Stimulated activated CD4-positive, alpha-beta T cell treated with anti-CD3 and anti-CD28 coated beads, Interleukin-12 subunit alpha, Interleukin-12 subunit beta, amount 100 ng/mL, for 4 hours (primary cell): ENCODE data around the gene MAN2B2.
A peak's percentile ranks its signal among the peaks of the same experiment; 100 is the strongest.
"Not testable (repeated sequence)": the region's sequence is repeated elsewhere in the genome, so short reads cannot be mapped to it uniquely, and the experiment has no call there.

ENCODE experiments used
- DNase-seq: peaks from one replicate; pipeline ENCODE4 v3.0.0-alpha.2; 2020

The MAN2B2 gene

GRCh38 chr4:6647582-6648230 lies 72.7 kb downstream of the MAN2B2 start:
- DNase-seq, result no peak

- DNase-seq, result no peak
These were observed 74.2 kb downstream of the MAN2B2 start for GRCh38 chr4:6649216-6649615.

DNA sequence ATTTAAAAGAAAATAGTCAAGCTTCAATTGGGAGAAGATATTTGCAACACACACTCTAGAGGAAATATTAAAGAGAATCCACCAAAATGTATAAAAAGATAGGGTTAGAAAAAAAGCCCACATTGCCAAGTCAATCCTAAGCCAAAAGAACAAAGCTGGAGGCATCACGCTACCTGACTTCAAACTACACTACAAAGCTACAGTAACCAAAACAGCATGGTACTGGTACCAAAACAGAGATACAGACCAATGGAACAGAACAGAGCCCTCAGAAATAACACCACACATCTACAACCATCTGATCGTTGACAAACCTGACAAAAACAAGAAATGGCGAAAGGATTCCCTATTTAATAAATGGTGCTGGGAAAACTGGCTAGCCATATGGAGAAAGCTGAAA lies 79.2 kb downstream of the MAN2B2 start:
- DNase-seq, result not testable (repeated sequence)

- DNase-seq, result not testable (repeated sequence)
These were observed 80.3 kb downstream of the MAN2B2 start for GRCh38 chr4:6655291-6655690.

DNA sequence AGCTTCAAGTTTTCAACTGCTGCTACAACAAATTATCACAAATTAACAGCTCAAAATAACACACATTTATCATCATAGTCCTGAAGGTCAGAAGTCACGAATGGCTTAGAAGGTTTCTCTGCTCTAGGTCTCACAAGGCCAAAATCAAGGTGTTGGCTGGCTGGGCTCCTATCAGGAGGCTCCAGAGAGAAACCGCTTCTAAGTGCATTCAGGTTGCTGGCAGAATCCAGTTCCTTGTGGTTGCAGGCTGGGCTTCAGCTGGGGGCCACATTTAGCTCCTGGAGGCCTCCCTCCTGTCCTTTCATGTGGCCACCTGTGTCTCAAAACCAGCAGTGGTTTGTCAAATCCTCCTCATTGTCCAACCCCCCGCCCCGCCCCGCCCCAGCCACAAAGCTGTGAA lies 80.9 kb downstream of the MAN2B2 start:
- no peak for DNase-seq

DNA sequence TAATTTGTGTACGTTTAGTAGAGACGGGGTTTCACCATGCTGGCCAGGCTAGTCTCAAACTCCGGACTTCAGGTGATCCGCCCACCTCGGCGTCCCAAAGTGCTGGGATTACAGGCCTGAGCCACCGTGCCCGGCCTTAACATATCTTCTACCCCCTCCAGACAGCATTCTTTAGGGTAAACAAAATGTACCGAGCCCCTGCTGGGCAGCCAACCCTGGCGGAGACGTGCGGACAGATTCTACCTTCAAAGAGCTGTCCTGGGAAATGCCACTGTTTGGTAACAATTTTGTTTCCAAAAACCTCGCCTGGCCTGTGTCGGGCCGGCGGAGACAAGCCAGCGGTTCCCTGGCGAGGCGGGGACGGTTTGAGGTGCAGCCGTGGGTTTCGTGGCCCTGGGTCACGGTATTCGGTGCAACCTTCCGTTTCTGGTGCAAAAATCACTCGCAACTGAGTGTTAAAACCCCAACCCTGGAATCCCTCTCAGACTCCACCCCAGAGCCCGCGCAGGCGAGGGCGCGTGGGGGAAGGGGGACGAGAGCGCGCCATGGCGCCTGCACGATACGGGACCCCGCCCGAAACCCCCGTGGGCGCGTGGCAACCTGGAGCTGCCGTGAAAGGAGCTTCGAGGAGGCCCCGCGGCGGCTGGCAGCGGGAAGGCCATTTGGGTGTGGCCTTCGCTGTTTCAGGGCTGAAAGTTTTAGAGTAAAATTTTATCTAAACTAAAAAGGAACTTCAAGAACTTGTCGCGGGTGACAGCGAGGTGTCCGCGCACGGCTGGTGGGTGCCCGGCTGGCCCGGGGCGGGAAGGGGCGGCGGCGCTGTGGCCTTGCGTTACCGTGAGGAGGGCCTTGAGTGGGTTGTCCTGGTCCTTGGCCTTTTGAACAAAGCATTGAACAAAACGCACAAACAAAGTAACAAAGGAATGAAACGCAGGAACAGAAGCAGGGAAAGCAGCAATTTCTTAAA lies 82.5 kb downstream of the MAN2B2 start:
- no peak for DNase-seq

DNA sequence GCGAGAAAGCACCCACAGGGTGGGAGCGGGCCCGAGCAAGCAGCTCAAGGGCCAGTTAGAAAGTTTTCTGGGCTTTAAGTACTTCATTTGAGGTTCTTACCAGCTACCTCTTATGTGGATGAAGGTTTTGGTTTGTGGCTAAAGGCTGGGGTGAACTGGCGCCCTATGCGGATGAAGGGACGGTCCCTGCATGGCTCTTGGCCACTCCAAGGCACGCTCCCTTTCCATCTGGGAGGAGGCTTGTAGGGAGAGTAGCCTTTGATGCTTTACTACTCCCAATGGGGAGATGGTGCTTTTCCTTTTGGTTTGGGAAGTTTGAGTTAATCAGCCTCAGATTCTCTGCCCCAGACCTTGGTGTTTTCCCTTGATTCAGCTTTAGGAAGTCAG lies 83.2 kb downstream of the MAN2B2 start:
- no peak for DNase-seq

DNA sequence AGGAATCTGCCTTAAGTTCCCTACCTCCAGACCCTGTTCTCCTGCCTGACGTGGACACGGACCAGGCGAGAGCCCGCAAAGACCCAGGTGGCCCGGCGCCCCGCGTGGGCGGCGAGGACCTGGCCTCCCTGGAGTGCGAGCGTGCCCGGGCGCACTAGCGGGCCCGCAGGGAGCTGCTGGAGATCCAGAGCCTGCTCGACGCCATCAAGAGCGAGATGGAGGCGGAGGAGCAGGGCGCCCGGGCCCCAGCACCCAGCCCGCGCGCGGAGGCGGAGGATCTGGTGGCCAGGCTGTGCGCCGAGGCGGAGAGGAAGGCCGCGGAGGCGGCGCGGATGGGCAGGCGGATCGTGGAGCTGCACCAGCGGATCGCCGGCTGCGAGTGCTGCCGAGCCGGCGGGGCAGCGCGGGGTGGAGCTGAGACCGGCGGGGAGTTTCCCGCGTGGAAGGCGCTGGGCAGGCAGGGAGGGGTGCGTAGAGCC lies 83.6 kb downstream of the MAN2B2 start:
- peak; percentile 50 for DNase-seq

DNA sequence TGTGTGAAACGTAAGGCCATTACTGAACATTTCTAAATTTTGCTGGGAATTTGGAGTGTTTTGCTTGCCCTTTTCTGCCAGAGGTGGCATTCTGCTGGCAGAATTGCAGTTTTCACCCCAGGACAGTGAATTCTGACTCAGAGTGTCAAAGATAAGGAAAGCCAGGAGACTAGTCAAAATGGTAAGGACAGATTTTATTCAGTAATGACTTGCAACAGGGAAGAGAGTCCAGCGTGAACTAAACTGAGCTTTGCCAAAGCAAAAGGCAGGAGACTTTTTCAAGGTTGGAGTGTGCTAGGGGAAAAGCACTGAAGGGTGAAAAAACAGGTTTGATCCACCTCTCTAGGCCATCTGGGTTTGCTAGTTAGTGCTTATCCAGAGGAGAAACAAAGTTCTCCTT lies 84.9 kb downstream of the MAN2B2 start:
- DNase-seq, result no peak

DNA sequence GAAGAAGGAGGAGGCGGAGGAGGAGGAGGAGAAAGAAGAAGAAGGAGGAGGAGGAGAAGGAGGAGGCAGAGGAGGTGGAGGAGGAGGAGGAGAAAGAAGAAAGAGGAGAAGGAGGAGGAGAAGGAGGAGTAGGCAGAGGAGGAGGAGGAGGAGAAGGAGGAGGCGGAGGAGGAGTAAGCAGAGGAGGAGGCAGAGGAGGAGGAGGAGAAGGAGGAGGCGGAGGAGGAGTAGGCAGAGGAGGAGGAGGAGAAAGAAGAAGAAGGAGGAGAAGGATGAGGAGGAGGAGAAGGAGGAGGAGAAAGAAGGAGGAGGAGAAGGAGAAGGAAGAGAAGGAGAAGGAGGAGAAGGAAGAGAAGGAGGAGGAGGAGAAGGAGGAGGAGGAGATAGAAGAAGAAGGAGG lies 85.4 kb downstream of the MAN2B2 start:
- DNase-seq, result no peak

- DNase-seq, result no peak
These were observed 87.6 kb downstream of the MAN2B2 start for GRCh38 chr4:6662591-6662990.

DNA sequence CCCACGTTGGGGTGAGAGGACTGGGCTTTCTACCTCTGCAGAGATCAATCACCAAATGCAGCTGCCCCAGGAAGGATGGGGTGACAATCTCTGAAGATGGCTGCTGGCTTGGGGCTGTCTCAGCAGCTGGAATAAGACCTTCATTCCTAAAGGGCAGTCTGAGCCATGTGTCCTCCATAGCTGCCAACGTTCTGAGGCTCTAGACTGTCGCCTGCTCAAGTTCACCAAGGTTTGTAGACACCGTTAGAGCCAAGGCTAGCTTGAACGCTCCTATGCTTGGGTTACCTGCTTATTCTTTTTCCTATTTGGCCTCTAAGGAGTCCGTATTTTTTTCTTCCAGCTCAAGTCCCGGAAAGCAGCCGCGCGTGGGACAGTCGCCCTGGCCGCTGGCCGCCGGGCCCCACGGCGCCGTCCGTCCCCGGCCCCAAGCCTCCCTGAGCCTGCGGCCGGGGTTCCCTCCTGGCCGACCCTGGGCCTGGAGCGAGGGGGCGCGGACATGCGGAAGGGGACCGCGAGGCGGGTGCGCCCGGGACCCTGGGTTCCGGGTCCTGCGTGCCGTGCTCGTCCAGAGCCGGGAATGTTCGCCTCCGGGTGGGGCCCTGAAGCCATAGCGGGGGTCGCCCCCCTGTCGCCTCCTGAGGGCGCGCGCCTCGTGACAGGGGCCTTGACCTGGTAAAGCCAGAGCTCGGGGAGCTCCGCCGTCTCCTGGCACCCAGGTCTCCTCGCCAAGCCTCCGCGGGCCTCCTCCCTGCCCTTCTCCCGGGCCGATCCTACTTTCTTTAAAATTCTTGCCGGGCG lies 88.8 kb downstream of the MAN2B2 start:
- no peak for DNase-seq

- no peak for DNase-seq
These were observed 90.3 kb downstream of the MAN2B2 start for GRCh38 chr4:6665320-6665654.

GRCh38 chr4:6668391-6668790 lies 93.4 kb downstream of the MAN2B2 start:
- DNase-seq, result no peak

DNA sequence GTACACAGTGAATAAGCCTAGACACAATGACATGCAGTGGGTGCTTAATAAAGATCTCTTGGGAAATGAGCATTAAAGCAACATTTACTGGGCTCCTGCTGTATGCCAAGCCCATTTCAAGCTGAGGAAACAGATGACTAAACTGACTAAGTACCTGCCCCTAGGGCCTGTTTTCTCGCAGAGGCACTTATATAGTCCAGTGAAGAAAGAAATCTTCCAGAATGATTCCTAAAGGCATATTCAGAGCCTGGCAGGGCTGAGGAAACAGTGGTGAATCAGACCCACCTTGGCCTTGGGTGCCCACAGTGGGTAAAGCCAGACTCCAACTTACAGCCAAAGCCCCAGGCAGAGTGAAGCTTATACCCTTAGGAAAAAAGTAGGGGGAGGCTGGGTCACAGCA lies 96.7 kb downstream of the MAN2B2 start:
- DNase-seq, result no peak

DNA sequence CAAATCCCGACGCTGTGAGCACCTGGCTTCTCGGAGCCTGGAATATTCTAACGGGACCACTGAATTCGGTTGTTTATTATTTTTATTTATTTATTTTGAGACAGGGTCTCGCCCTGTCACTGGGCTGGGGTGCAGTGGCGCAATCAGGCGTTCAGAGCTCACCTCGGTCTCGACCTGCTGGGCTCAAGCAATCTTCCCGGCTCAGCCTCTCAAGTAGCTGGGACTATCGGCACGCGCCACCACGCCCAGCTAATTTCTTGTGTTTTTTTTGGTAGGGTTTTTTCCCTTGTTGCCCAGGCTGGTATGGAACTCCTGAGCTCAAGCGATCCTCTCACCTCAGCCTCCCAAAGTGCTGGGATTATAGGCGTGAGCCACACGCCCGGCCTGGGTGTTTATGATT lies 97.1 kb downstream of the MAN2B2 start:
- DNase-seq, result no peak

DNA sequence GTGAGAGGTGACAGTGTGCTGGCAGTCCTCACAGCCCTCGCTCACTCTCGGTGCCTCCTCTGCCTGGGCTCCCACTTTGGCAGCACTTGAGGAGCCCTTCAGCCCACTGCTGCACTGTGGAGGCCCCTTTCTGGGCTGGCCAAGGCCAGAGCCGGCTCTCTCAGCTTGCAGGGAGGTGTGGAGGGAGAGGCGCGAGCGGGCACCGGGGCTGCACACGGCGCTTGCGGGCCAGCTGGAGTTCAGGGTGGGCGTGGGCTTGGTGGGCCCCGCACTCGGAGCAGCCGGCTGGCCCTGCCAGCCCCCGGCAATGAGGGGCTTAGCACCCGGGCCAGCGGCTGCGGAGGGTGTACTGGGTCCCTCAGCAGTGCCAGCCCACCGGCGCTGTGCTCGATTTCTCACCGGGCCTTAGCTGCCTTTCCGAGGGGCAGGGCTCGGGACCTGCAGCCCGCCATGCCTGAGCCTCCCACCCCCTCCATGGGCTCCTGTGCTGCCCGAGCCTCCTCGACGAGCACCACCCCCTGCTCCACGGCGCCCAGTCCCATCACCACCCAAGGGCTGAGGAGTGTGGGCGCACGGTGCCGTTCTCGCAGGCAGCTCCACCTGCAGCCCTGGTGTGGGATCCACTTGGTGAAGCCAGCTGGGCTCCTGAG lies 97.7 kb downstream of the MAN2B2 start:
- not testable (repeated sequence) for DNase-seq
